ENCODE measurements around the gene RRAGC.

DNA sequence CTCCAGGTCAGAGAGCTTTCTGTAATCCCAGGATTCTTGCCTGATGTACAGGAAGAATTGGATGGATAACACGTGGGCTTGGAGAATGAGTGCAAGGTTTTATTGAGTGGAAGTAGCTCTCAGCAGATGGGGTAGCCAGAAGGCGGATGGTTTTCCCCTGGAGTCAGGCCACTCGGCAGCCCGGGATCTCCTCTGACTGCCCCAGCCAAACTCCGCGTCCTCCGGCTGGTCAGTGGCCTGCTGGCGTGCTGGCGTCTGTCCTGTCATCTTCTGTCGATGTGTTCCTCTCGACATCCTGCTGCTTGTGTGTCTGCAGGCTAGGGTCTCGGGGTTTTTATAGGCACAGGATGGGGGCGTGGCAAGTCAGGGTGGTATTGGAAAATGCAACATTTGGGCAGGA is 49.2 kb upstream of the RRAGC start:
- TF ChIP-seq, protein P1, sequence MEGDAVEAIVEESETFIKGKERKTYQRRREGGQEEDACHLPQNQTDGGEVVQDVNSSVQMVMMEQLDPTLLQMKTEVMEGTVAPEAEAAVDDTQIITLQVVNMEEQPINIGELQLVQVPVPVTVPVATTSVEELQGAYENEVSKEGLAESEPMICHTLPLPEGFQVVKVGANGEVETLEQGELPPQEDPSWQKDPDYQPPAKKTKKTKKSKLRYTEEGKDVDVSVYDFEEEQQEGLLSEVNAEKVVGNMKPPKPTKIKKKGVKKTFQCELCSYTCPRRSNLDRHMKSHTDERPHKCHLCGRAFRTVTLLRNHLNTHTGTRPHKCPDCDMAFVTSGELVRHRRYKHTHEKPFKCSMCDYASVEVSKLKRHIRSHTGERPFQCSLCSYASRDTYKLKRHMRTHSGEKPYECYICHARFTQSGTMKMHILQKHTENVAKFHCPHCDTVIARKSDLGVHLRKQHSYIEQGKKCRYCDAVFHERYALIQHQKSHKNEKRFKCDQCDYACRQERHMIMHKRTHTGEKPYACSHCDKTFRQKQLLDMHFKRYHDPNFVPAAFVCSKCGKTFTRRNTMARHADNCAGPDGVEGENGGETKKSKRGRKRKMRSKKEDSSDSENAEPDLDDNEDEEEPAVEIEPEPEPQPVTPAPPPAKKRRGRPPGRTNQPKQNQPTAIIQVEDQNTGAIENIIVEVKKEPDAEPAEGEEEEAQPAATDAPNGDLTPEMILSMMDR (IDR thresholded peaks at IDR 0.05): no peak
- no peak for TF ChIP-seq POLR2A (IDR thresholded peaks at IDR 0.05)
